DMS114 treated with DMSO at 0.1 percent for 48 hours (cell line): Measurements from ENCODE around the gene CCL25.

Experiments used
- DNase-seq: peaks from one replicate; lab custom pipeline; 2025; ENCODE audit not compliant: unreplicated experiment; lab: John Stamatoyannopoulos, UW

The CCL25 gene

GRCh38 chr19:8109890-8110662 lies 57.5 kb downstream of the CCL25 start:
- no peak for DNase-seq

GRCh38 chr19:8110931-8111330 lies 58.4 kb downstream of the CCL25 start:
- no peak for DNase-seq

GRCh38 chr19:8111376-8111775 lies 58.8 kb downstream of the CCL25 start:
- no peak for DNase-seq
